ENCODE data around the gene ZNF778. TPM values are rescaled to one million over a fixed set of nuclear protein-coding genes. Genes with fewer than 3 reads are reported as not detected.

Gene ZNF778
- total RNA-seq, 1 experiment from 2014 or later: 16.4 TPM

GRCh38 chr16:89274561-89275283 is 57.2 kb downstream of the ZNF778 start:
- H3K4ac ChIP-seq (ENCODE audit: low read depth, low read length): no peak overlapping the region
- H3K9ac ChIP-seq (ENCODE audit: extremely low read depth, insufficient read length, low read length): no peak overlapping the region
- H2BK15ac ChIP-seq (ENCODE audit: low read depth, low read length): no peak overlapping the region
- H3K4me1 Mint-ChIP-seq: no peaks in the 10 kb centered on the region
- no peaks in the 10 kb centered on the region for H3K9me3 Mint-ChIP-seq
- no peaks in the 10 kb centered on the region for H3K27me3 ChIP-seq (ENCODE audit: insufficient read depth, low read length)
- no peak overlapping the region for H2AK5ac ChIP-seq (ENCODE audit: insufficient read length, low read length)
- H4K5ac ChIP-seq (ENCODE audit: insufficient read length, low read depth, low read length): no peak overlapping the region
- no peak overlapping the region for H3K4me2 ChIP-seq (ENCODE audit: insufficient read depth, insufficient read length, low read length)
- H2BK120ac ChIP-seq (ENCODE audit: low read depth, low read length, poor library complexity, severe bottlenecking): no peak overlapping the region
- no peak overlapping the region for H4K8ac ChIP-seq (replicated peaks; ENCODE audit: insufficient read length, low read depth, low read length)
- TF ChIP-seq CTCF (conservative IDR thresholded peaks at IDR 0.05): no peak
- WGBS (ENCODE audit: extremely low coverage, insufficient read length, low lambda C conversion rate): no CpG with 5 or more reads among the region's 30 CpGs
- H3K18ac ChIP-seq (ENCODE audit: insufficient read length, low read depth, low read length): no peak overlapping the region
- H4K91ac ChIP-seq (ENCODE audit: insufficient read length, low read depth, low read length): no peak overlapping the region
- H2BK12ac ChIP-seq (ENCODE audit: insufficient read length, low read depth, low read length): no peak overlapping the region
- H4K20me1 ChIP-seq (ENCODE audit: control insufficient read depth, insufficient read depth, insufficient read length): no peaks in the 10 kb centered on the region
- no peaks in the 10 kb centered on the region for H3K4me1 ChIP-seq (ENCODE audit: insufficient read depth, low read length)
- H3K27me3 Mint-ChIP-seq (ENCODE audit: low read depth): no peaks in the 10 kb centered on the region; the same call in 1 of the 2 replicates
- no peak overlapping the region for H3K27ac ChIP-seq (ENCODE audit: insufficient read length, low read depth, low read length)
- no peak overlapping the region for H3K56ac ChIP-seq (ENCODE audit: insufficient read length, low read depth, low read length)
- peak overlapping the region in 1 of 3 experiments; percentile 73; a peak in 1 of 7 replicates for H3K27ac Mint-ChIP-seq
- no peak overlapping the region for H3K4me3 Mint-ChIP-seq
- no peak overlapping the region for H3T11ph ChIP-seq (ENCODE audit: low read length)
- no peak overlapping the region for H2AFZ ChIP-seq (ENCODE audit: low read length)
- no peak overlapping the region for H3K14ac ChIP-seq (ENCODE audit: insufficient read depth, low read length)
- no peak for DNase-seq
- H3K36me3 Mint-ChIP-seq (ENCODE audit: insufficient read depth in 1 of 3, low read depth in 3 of 3): peaks cover 34 to 82% (median 78%) of the 10 kb centered on the region in 3 experiments
- no peak overlapping the region for H2BK20ac ChIP-seq (ENCODE audit: low read depth, low read length, poor library complexity, severe bottlenecking)
- H3K79me1 ChIP-seq (ENCODE audit: insufficient read depth, low read depth, low read length, poor library complexity, severe bottlenecking): no peaks in the 10 kb centered on the region
- H3K23ac ChIP-seq (ENCODE audit: insufficient read length, low read depth, low read length): no peak overlapping the region
- no peaks in the 10 kb centered on the region for H3K9me3 ChIP-seq (ENCODE audit: control insufficient read depth, low read depth, low read length)
- no peaks in the 10 kb centered on the region for H3K23me2 ChIP-seq (ENCODE audit: insufficient read length, low read depth, low read length, poor library complexity, severe bottlenecking)
- no peaks in the 10 kb centered on the region for H3K79me2 ChIP-seq (ENCODE audit: insufficient read depth, low read length)
- H2BK5ac ChIP-seq (ENCODE audit: insufficient read length, low read length): no peak overlapping the region
